ENCODE data around the gene LIMCH1.

The LIMCH1 gene

GRCh38 chr4:41568363-41568762, 30.4 kb downstream of the LIMCH1 start:
- no peak overlapping the region for H2BK5ac ChIP-seq (ENCODE audit: low read length)
- H3K4me2 ChIP-seq (ENCODE audit: insufficient read depth, low read length, poor library complexity, severe bottlenecking), result no peak overlapping the region
- no peaks in the 10 kb centered on the region for H3K36me3 ChIP-seq (replicated peaks in 1 of 2; ENCODE audit: control insufficient read depth in 2 of 2, insufficient read depth in 2 of 2, low read length in 2 of 2)
- no peak overlapping the region for H2BK120ac ChIP-seq (ENCODE audit: low read depth, low read length)
- H3K9me3 ChIP-seq (replicated peaks in 1 of 2; ENCODE audit: control insufficient read depth in 2 of 2, insufficient read depth in 1 of 2, low read depth in 1 of 2, low read length in 2 of 2), result no peaks in the 10 kb centered on the region
- no CpG with 5 or more reads among the region's 5 CpGs for WGBS, 2 donors (ENCODE audit: extremely low coverage in 2 of 2, insufficient read length in 2 of 2, insufficient replicate concordance in 1 of 2)
- H2BK12ac ChIP-seq (ENCODE audit: low read length), result no peak overlapping the region
- no peak overlapping the region for H3K14ac ChIP-seq (ENCODE audit: low read length)
- H3K27me3 ChIP-seq (ENCODE audit: control insufficient read depth in 3 of 3, insufficient read depth in 3 of 3, low read depth in 1 of 3, low read length in 3 of 3), result no peaks in the 10 kb centered on the region
- no peaks in the 10 kb centered on the region for H3K79me1 ChIP-seq (ENCODE audit: low read depth, low read length)
- H3K4ac ChIP-seq (ENCODE audit: low read length), result no peak overlapping the region
- H3K23ac ChIP-seq (ENCODE audit: low read depth, low read length, poor library complexity), result no peak overlapping the region
- no peak overlapping the region for H4K91ac ChIP-seq (ENCODE audit: low read depth, low read length, poor library complexity)
- no peak overlapping the region for H3K4me3 ChIP-seq (ENCODE audit: low read length in 2 of 2)
- H2AFZ ChIP-seq (ENCODE audit: low read length), result no peak overlapping the region
- no peak overlapping the region for H3K18ac ChIP-seq (ENCODE audit: low read length)
- H3K27ac ChIP-seq (replicated peaks; ENCODE audit: low read length), result no peak overlapping the region
- H2BK15ac ChIP-seq (ENCODE audit: low read length), result no peak overlapping the region
- no peak for DNase-seq (ENCODE audit: low spot score)
- peaks cover 9 to 11% of the 10 kb centered on the region in 2 donors for H3K4me1 ChIP-seq (ENCODE audit: control insufficient read depth in 2 of 2, insufficient read depth in 1 of 2, low read depth in 1 of 2, low read length in 2 of 2)
- H4K8ac ChIP-seq (ENCODE audit: low read depth, low read length), result no peak overlapping the region
- H3K9ac ChIP-seq (ENCODE audit: low read depth, low read length, poor library complexity), result no peak overlapping the region
- H2AK5ac ChIP-seq (ENCODE audit: low read depth, low read length), result no peak overlapping the region

GRCh38 chr4:41569961-41570360, 32.0 kb downstream of the LIMCH1 start:
- H2BK5ac ChIP-seq (ENCODE audit: low read length), result no peak overlapping the region
- H3K4me1 ChIP-seq (ENCODE audit: control insufficient read depth in 2 of 2, insufficient read depth in 1 of 2, low read depth in 1 of 2, low read length in 2 of 2), result peaks cover 9 to 11% of the 10 kb centered on the region in 2 donors
- H2BK12ac ChIP-seq (ENCODE audit: low read length), result no peak overlapping the region
- H3K4me2 ChIP-seq (ENCODE audit: insufficient read depth, low read length, poor library complexity, severe bottlenecking), result no peak overlapping the region
- no peak overlapping the region for H3K18ac ChIP-seq (ENCODE audit: low read length)
- H2AK5ac ChIP-seq (ENCODE audit: low read depth, low read length), result no peak overlapping the region
- no peaks in the 10 kb centered on the region for H3K79me1 ChIP-seq (ENCODE audit: low read depth, low read length)
- H4K91ac ChIP-seq (ENCODE audit: low read depth, low read length, poor library complexity), result no peak overlapping the region
- no peak overlapping the region for H3K9ac ChIP-seq (ENCODE audit: low read depth, low read length, poor library complexity)
- H4K8ac ChIP-seq (ENCODE audit: low read depth, low read length), result no peak overlapping the region
- no peak for DNase-seq (ENCODE audit: low spot score)
- H3K9me3 ChIP-seq (replicated peaks in 1 of 2; ENCODE audit: control insufficient read depth in 2 of 2, insufficient read depth in 1 of 2, low read depth in 1 of 2, low read length in 2 of 2), result no peaks in the 10 kb centered on the region
- H3K4ac ChIP-seq (ENCODE audit: low read length), result no peak overlapping the region
- no CpG with 5 or more reads among the region's 4 CpGs for WGBS, 2 donors (ENCODE audit: extremely low coverage in 2 of 2, insufficient read length in 2 of 2, insufficient replicate concordance in 1 of 2)
- H3K23ac ChIP-seq (ENCODE audit: low read depth, low read length, poor library complexity), result no peak overlapping the region
- H3K27ac ChIP-seq (replicated peaks; ENCODE audit: low read length), result no peak overlapping the region
- H3K4me3 ChIP-seq (ENCODE audit: low read length in 2 of 2), result no peak overlapping the region
- peak overlapping the region; percentile 7 for H2AFZ ChIP-seq (ENCODE audit: low read length)
- H3K27me3 ChIP-seq (ENCODE audit: control insufficient read depth in 3 of 3, insufficient read depth in 3 of 3, low read depth in 1 of 3, low read length in 3 of 3), result no peaks in the 10 kb centered on the region
- H3K36me3 ChIP-seq (replicated peaks in 1 of 2; ENCODE audit: control insufficient read depth in 2 of 2, insufficient read depth in 2 of 2, low read length in 2 of 2), result no peaks in the 10 kb centered on the region
- no peak overlapping the region for H2BK120ac ChIP-seq (ENCODE audit: low read depth, low read length)
- no peak overlapping the region for H2BK15ac ChIP-seq (ENCODE audit: low read length)
- H3K14ac ChIP-seq (ENCODE audit: low read length), result no peak overlapping the region

- Histone ChIP-seq H2BK12ac (ENCODE audit: low read length) (no peak overlapping the region), H3K4me1 (ENCODE audit: control insufficient read depth in 2 of 2, insufficient read depth in 1 of 2, low read depth in 1 of 2, low read length in 2 of 2) (peaks cover 9 to 11% of the 10 kb centered on the region in 2 donors), H3K79me1 (ENCODE audit: low read depth, low read length) (no peaks in the 10 kb centered on the region), H2BK15ac (ENCODE audit: low read length) (no peak overlapping the region), H4K91ac (ENCODE audit: low read depth, low read length, poor library complexity) (no peak overlapping the region), H3K27ac (replicated peaks; ENCODE audit: low read length) (no peak overlapping the region), H3K9ac (ENCODE audit: low read depth, low read length, poor library complexity) (no peak overlapping the region), H3K9me3 (replicated peaks in 1 of 2; ENCODE audit: control insufficient read depth in 2 of 2, insufficient read depth in 1 of 2, low read depth in 1 of 2, low read length in 2 of 2) (no peaks in the 10 kb centered on the region), H2BK120ac (ENCODE audit: low read depth, low read length) (no peak overlapping the region), H3K18ac (ENCODE audit: low read length) (no peak overlapping the region), H3K23ac (ENCODE audit: low read depth, low read length, poor library complexity) (no peak overlapping the region), H3K27me3 (ENCODE audit: control insufficient read depth in 3 of 3, insufficient read depth in 3 of 3, low read depth in 1 of 3, low read length in 3 of 3) (no peaks in the 10 kb centered on the region), H2AK5ac (ENCODE audit: low read depth, low read length) (no peak overlapping the region), H3K4me3 (ENCODE audit: low read length in 2 of 2) (no peak overlapping the region), H4K8ac (ENCODE audit: low read depth, low read length) (no peak overlapping the region), H2BK5ac (ENCODE audit: low read length) (no peak overlapping the region), H3K4me2 (ENCODE audit: insufficient read depth, low read length, poor library complexity, severe bottlenecking) (no peak overlapping the region), H3K14ac (ENCODE audit: low read length) (no peak overlapping the region), H2AFZ (ENCODE audit: low read length) (no peak overlapping the region), H3K36me3 (replicated peaks in 1 of 2; ENCODE audit: control insufficient read depth in 2 of 2, insufficient read depth in 2 of 2, low read length in 2 of 2) (no peaks in the 10 kb centered on the region), H3K4ac (ENCODE audit: low read length) (no peak overlapping the region)
- WGBS, 2 donors (ENCODE audit: extremely low coverage in 2 of 2, insufficient read length in 2 of 2, insufficient replicate concordance in 1 of 2), result no CpG with 5 or more reads among the region's 1 CpG
- no peak for DNase-seq (ENCODE audit: low spot score)
These were observed 33.5 kb downstream of the LIMCH1 start for GRCh38 chr4:41571422-41571821.

GRCh38 chr4:41572516-41572915, 34.6 kb downstream of the LIMCH1 start:
- no peak overlapping the region for H3K18ac ChIP-seq (ENCODE audit: low read length)
- no CpG with 5 or more reads among the region's 5 CpGs for WGBS, 2 donors (ENCODE audit: extremely low coverage in 2 of 2, insufficient read length in 2 of 2, insufficient replicate concordance in 1 of 2)
- no peak overlapping the region for H4K8ac ChIP-seq (ENCODE audit: low read depth, low read length)

More at GRCh38 chr4:41572516-41572915, 34.6 kb downstream of the LIMCH1 start:
- no peak overlapping the region for H3K9ac ChIP-seq (ENCODE audit: low read depth, low read length, poor library complexity)
- H3K27ac ChIP-seq (replicated peaks; ENCODE audit: low read length), result no peak overlapping the region
- H2AFZ ChIP-seq (ENCODE audit: low read length), result no peak overlapping the region
- H3K4me1 ChIP-seq (ENCODE audit: control insufficient read depth in 2 of 2, insufficient read depth in 1 of 2, low read depth in 1 of 2, low read length in 2 of 2), result peaks cover 9 to 11% of the 10 kb centered on the region in 2 donors
- H3K27me3 ChIP-seq (ENCODE audit: control insufficient read depth in 3 of 3, insufficient read depth in 3 of 3, low read depth in 1 of 3, low read length in 3 of 3), result no peaks in the 10 kb centered on the region
- H2BK5ac ChIP-seq (ENCODE audit: low read length), result no peak overlapping the region
- no peak overlapping the region for H3K4me3 ChIP-seq (ENCODE audit: low read length in 2 of 2)
- DNase-seq (ENCODE audit: low spot score), result no peak
- H3K4ac ChIP-seq (ENCODE audit: low read length), result no peak overlapping the region
- H3K4me2 ChIP-seq (ENCODE audit: insufficient read depth, low read length, poor library complexity, severe bottlenecking), result no peak overlapping the region
- H2BK12ac ChIP-seq (ENCODE audit: low read length), result no peak overlapping the region
- H2BK120ac ChIP-seq (ENCODE audit: low read depth, low read length), result no peak overlapping the region
- no peaks in the 10 kb centered on the region for H3K36me3 ChIP-seq (replicated peaks in 1 of 2; ENCODE audit: control insufficient read depth in 2 of 2, insufficient read depth in 2 of 2, low read length in 2 of 2)
- H2BK15ac ChIP-seq (ENCODE audit: low read length), result no peak overlapping the region
- no peak overlapping the region for H2AK5ac ChIP-seq (ENCODE audit: low read depth, low read length)
- H3K14ac ChIP-seq (ENCODE audit: low read length), result no peak overlapping the region
- no peaks in the 10 kb centered on the region for H3K9me3 ChIP-seq (replicated peaks in 1 of 2; ENCODE audit: control insufficient read depth in 2 of 2, insufficient read depth in 1 of 2, low read depth in 1 of 2, low read length in 2 of 2)
- H4K91ac ChIP-seq (ENCODE audit: low read depth, low read length, poor library complexity), result no peak overlapping the region
- no peaks in the 10 kb centered on the region for H3K79me1 ChIP-seq (ENCODE audit: low read depth, low read length)
- no peak overlapping the region for H3K23ac ChIP-seq (ENCODE audit: low read depth, low read length, poor library complexity)
